ENCODE results near the gene RAD52.

The RAD52 gene

GRCh38 chr12:912466-913235 is 36.8 kb downstream of the RAD52 start:
- no peak for DNase-seq

GRCh38 chr12:911191-911826 is 38.2 kb downstream of the RAD52 start:
- no peak for DNase-seq

- no peak for DNase-seq
Observed at GRCh38 chr12:910416-910815, 39.1 kb downstream of the RAD52 start.

GRCh38 chr12:909861-910260 is 39.6 kb downstream of the RAD52 start:
- DNase-seq = no peak

- DNase-seq = no peak
Observed at GRCh38 chr12:907413-908185, 41.9 kb downstream of the RAD52 start.

- DNase-seq = no peak
Observed at GRCh38 chr12:906062-906585, 43.4 kb downstream of the RAD52 start.

- DNase-seq = no peak
Observed at GRCh38 chr12:905261-906031, 44.0 kb downstream of the RAD52 start.

GRCh38 chr12:904010-904414 is 45.5 kb downstream of the RAD52 start:
- no peak for DNase-seq

- DNase-seq = no peak
Observed at GRCh38 chr12:903055-903454, 46.4 kb downstream of the RAD52 start.

- no peak for DNase-seq
Observed at GRCh38 chr12:902581-902980, 46.9 kb downstream of the RAD52 start.

- DNase-seq = no peak
Observed at GRCh38 chr12:897386-897785, 52.1 kb downstream of the RAD52 start.

GRCh38 chr12:896031-896430 is 53.5 kb downstream of the RAD52 start:
- DNase-seq = no peak

- no peak for DNase-seq
Observed at GRCh38 chr12:894226-894625, 55.3 kb downstream of the RAD52 start.

- DNase-seq = no peak
Observed at GRCh38 chr12:886206-886605, 63.3 kb downstream of the RAD52 start.

- DNase-seq = no peak
Observed at GRCh38 chr12:885701-886100, 63.8 kb downstream of the RAD52 start.

- DNase-seq = no peak
Observed at GRCh38 chr12:884746-885414, 64.6 kb downstream of the RAD52 start.

GRCh38 chr12:880656-881055 is 68.8 kb downstream of the RAD52 start:
- DNase-seq = no peak

- no peak for DNase-seq
Observed at GRCh38 chr12:879641-880040, 69.9 kb downstream of the RAD52 start.

- DNase-seq = no peak
Observed at GRCh38 chr12:873954-874353, 75.5 kb downstream of the RAD52 start.

- DNase-seq = no peak
Observed at GRCh38 chr12:870378-870777, 79.1 kb downstream of the RAD52 start.

- DNase-seq = no peak
Observed at GRCh38 chr12:868722-869121, 80.8 kb downstream of the RAD52 start.

- no peak for DNase-seq
Observed at GRCh38 chr12:867905-868304, 81.6 kb downstream of the RAD52 start.

Measured in stimulated activated CD4-positive, alpha-beta T cell treated with anti-CD3 and anti-CD28 coated beads, Interleukin-2, amount 100 ng/mL, for 24 hours (primary cell).